NCI-H226 (cell line): ENCODE data around the gene CPHXL2.

ENCODE experiments used
- DNase-seq: peaks from one replicate; pipeline ENCODE4 v3.0.0-alpha.2; 2015

The CPHXL2 gene

DNA sequence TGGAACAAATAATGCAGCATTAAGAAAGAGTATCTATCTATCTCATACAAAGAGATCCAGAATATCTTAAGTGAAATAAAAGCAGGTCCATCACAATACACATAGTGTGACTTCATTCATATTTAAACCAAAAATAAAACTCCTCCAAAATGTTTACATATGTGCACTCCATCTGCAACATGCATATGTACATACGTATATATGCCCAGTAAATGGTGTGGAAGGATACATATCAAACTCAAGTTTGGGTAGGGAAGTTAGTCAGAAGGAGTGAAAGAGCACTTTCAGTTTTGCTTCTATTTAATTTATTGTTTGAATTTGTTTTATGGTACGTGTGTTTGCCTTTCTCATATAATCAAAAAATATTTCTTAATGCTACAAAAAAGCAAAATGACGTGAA is 41.8 kb downstream of the CPHXL2 start:
- DNase-seq = no peak

DNA sequence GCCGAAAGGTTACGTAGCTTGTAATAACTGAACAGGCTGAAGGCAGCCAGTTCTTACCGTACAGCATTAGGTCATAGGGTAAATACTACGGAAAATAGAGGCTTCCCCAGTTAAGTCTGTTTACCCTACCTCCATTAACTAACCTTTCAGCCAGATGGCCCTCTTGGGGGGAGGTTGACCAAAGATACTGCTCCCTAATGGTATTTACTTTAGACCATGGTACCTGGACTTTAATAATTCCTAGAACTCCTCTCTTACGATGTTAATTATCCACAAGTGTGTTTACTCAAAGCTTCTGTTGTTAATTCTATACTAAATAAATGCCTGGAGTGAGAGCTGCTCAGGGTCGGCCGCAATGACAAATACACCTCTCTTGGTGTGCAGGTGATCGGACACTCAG is 44.0 kb downstream of the CPHXL2 start:
- no peak for DNase-seq

DNA sequence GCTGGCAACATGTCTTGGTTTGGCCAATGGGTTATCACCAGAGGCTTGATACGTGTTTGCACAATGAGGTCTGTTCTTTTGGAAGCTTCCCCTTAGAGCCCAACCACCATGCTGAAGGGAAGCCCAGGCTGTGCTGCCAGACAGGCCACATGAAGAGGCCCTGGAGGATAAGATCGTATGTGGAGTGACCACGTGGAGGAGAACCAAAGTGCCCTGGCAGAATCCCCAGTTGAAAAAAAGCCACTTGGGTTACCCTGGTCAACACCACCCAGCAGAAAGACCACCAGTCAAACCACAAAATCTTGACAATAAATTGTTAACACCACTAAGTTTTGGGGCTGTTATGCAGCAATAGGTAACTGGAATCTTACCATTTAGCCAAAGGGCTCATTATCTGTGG is 46.8 kb downstream of the CPHXL2 start:
- DNase-seq = no peak

DNA sequence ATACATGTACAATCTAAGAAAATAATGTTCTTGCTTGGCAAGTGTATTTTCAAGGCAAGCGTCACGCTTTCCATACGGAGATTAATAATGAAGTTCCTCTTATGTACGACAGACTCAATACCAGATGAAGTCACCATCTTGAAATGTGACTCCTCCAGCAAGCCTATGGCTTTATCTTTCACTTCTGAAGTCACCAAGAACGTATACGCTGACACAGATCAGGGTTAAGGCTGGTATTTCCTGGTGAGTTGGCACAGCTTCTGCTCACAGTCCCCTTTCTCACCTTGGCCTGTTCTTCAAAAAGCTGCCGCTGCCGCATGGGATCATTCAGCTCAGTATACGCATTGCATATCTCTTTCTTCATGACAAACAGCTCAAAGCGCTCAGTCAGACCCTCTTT is 47.7 kb downstream of the CPHXL2 start:
- DNase-seq = no peak

DNA sequence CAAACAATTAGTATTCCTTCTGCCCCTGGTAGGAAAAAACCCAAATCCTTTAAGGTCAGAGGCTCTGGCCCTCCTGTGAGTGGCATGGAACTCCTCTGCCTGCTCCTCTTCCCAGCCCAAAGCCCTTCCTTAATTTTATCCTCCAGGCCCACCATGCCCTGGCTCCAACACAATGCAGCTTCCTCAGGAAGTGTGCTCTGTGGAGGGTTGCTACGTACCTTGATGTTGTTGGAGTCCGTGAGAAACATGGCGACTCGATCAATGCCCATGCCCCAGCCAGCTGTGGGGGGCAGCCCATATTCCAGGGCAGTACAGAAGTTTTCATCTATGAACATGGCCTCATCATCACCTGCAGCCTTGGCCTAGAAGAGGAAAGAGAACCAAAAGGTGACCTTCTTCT is 48.5 kb downstream of the CPHXL2 start:
- DNase-seq = no peak

DNA sequence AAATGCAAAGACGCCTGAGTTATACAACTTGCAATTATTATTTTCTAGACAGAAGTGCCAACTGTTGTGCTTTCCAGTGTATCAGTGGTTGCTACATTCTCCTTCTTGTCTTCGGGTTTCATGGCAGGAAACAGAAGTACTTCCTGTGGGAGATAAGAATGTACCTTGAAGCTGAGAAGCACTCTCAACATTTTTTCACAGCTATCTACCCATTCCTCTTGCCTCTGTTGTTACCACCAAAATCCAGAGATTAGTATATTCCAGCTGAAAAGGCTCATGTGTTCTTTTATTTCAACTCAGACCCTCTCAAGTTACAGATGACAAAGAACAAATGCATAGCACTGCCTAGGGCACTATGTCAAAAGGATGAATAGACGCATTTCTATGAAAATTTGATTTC is 49.0 kb downstream of the CPHXL2 start:
- peak; percentile 59 for DNase-seq

DNA sequence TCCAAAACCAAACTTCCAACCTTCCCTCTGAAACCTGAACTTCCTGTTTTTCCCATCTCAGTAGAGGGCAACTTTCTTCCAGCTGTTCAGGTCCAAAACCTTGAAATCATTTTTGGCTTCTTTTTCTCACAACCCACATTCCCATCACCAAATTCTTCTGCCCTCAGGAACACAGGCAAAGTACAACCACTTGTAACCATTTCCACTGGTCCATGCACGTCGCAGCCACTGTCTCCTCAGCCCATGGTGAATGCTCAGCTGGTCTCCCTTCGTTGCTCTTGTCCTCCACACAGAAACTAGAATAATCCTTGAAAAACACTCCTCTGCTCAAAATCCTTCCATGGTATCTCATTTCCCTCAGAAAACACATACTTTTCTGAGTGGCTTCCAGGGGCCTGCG is 50.0 kb downstream of the CPHXL2 start:
- no peak for DNase-seq

DNA sequence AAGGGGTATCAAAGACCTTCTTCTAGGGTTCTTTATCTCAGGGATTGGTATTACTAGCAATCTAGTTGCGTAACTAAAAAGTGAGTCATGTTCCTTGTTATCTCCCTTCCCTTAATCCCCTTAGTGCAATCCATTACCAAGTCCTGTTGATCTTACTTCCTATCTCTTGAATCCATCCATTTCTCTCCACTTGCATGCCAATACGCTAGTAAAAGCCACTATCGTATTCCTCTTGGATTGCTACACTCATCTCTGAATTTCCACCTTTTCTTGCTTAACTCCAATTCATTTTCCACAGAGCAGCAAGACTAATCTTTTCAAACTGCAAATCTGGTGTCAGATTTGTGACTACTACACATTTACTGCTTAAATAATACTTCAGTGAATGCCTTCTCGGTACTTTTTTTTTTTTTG is 51.9 kb downstream of the CPHXL2 start:
- peak; percentile 86 for DNase-seq

DNA sequence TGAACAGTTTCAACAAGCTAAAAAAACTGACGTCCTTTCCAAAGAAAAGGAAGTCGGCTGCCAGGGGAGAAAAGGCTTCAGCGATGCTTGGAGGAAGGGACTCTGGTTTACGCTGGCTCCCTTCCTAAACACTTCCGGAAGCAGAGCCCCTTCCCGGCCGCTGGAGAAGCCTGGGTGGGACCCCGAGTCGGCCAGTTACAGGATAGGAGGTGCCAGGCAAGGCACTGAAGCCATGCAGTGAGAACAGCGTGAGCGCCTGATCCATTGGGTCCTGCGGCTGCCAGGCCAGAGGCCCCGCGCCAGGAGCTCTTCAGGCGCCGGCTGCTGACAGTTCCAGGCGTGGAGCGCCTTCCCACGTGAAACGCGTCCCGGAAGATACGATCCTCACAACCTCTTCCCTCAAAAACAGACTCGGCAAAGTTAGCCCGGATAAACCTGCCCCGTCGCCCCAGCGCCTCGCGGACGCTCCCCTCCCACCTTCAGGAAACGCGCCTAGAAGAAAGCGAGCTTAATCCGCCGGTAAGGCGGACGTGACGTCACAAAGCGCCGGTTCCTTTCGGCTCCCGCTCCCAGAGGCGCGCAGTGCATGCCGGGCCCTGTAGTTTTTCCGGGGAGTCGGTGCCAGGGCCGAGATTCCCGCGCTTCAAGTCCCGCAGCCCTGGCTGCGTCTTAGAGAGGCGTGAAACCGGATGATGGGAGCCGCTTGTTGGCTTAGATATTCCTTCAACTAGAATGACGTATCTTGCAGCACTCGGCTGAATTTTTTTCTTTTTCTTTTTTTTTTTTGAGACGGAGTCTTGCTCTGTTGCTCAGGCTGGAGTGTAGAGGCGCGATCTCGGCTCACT is 53.8 kb downstream of the CPHXL2 start, which contains the start of gene ADAT1:
ADAT1 (minus strand) TSS at position 521 of the 845 bp plus-strand sequence. CDS start 2,482 bp downstream, outside the sequence.
- DNase-seq = peak; percentile 99

DNA sequence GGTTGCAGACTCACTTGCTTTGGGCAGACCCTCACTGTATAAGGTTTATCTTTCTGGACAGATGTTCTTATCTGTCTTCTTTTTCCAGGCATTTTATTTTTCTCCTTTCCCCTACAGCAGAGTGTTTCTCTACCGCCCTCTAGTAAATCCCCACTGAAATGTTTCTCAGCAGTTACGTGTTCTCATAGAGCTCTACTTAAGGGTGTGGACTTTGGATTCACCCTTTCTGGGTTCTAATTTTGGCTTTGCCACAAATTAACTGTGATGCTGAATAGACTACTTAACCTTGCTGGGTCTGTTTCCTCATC is 55.7 kb downstream of the CPHXL2 start:
- peak; percentile 23 for DNase-seq

DNA sequence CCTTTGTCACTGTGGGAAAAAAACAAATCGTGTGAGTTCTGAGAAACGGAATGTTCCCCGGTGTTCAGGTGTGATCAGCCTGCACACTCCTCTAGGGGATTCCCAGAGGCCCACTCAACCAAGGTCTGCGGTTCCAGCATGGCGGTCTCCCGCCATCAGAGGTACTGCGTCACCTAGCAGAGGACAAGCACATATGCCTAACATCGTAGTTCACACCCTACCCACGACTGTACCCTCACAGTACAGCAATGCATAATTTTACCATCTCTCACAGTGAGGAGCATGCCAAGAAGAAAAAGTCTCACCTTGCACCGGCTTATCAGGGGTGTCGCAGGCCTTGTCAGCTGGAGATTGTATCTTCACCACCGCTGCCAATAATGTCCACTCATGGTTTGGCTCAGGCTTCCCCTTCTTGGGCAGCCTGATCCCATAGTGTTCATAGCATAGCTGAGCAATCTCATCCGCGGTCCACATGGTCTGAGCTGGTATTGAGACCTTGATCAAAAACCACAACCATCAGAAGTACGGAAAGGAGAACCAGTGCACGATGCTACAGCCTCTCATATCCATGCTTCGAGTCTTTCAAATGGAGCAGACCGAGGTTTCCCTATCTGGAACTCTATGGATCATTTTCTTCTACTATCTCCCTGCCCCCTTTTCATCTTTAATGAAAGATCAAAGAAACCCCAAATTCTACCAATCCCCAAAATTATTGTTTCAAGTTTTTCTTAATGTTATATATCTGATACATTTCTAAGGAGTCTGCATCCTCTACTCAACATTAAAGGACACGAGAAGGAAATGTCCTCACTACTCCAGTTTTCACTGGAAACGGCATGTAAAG is 56.3 kb downstream of the CPHXL2 start:
- DNase-seq = no peak

DNA sequence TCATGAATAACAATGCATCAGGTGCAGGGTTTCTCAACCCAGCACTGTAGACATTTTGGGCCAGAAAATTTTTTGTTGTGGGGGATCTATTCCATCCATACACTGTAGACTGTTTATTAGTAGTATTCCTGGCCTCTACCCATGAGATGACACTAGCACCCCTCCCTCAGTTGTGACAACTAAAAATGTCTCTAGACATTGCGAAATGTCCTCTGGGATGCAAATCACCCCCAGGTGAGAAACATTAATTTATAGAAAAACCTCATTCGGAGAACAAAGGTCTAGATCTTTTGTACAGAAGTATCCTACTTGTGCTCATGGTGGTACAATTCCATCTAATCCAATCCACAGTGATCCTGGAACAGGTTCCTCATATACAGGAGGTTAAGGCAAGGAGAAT is 58.0 kb downstream of the CPHXL2 start:
- no peak for DNase-seq

DNA sequence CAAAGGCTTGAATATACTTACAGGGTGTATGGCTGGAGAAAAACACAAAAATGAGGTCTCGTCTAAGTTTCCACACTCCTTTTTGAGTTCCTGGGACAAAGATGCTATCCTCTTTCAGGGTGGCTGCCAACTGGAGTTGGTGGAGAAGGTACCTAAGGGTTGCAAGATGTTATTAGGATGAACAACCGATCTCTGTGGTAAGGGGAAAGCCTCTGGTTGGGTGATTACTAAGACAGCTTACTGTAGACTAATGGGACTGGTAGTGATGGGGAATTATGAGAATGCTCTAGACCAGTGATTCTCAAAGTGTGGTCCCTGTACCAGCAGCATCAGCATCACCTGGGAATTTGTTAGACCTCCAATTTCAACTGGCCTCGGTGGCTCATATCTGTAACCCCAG is 59.7 kb downstream of the CPHXL2 start:
- DNase-seq = no peak

DNA sequence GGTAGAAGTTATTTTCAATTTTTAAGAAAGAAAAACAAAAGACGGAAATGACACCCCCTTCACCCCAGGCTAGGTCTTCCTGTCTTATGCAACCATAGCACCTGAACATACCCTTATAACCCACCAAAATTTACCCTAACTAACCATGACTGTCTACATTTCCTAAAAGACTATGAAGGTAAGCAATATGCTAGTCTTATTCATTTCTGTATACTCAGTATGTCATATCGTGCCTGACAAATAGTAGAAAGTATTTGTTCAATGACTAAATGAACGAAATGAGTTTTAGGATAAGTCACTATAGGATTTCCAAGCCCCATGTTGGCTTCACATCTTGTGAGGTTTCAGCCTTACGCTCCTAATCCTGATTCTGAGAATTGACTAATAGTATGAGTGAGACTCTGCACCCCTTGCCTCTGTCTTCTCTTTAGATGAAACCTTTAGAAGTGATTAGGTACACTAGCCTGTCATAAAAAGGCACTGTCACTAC is 60.2 kb downstream of the CPHXL2 start:
- DNase-seq = no peak

DNA sequence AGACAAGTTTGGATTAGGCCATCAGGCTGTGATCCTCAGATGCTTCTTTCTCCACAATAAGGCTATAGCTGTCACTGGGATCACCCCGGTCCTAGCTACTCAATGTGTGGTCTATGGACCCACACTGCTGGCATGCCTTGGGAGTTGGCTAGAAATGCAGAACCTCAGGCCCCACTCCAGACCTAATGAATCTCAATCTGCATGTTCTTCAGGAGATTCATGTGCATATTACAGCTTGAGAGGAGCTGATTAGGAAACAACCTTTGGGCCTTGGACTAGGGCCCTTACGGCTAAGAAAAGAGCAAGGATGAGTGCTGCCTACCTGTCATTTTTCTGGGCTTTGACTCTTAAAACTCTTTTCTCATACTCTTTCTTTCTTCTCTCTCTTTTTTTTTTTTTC is 61.2 kb downstream of the CPHXL2 start:
- no peak for DNase-seq

DNA sequence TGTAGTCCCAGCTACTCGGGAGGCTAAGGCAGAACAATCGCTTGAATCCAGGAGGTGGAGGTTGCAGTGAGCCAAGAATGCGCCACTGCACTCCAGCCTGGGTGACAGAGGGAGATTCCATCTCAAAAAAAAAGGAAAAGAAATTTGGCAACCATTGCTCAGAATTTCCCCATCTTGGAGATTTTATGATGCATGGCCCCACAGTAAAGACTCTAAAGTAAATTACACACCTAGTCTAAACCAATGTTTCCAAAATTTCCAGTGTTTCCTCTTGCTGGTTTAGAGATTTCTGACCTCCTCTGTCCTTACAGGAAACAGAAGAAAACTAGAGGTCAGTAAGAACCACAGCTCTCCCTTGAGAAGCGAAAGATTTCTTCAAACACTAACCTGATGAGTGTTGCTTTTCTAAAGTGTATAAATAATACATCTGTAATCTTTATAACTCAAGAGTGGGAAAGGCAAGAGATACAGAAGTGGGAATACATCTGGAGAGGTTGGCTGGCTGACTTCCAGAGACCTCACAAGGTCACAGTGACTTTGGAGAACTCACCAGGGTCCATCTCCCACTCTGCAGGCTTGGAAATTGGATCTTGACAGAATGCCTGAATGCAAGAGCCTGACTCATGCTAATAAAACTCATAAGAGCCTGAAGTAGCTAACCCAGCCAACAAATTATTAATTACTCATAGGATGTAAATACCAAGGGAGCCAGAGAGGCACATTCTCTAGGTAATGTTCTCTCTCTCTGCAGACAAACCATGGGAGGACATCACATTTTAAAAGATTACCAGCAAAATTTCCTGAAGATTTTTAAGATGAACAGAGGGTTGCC is 62.5 kb downstream of the CPHXL2 start:
- peak; percentile 50 for DNase-seq
